ENCODE measurements around the gene CACNA1C. TPM values are rescaled to one million over a fixed set of nuclear protein-coding genes. Genes with fewer than 3 reads are reported as not detected.

The CACNA1C gene
- total RNA-seq, 2 donors from 2014 or later: 0.86 to 6.3 TPM

- Mint-ChIP-seq H3K27ac (no peak overlapping the region), H3K9me3 (no peaks in the 10 kb centered on the region), H3K4me1 (peaks cover 4% of the 10 kb centered on the region), H3K4me3 (no peak overlapping the region), H3K36me3 (ENCODE audit: low read depth) (no peaks in the 10 kb centered on the region), H3K27me3 (ENCODE audit: insufficient read depth) (peaks cover 7% of the 10 kb centered on the region)
- TF ChIP-seq CTCF (conservative IDR thresholded peaks at IDR 0.05): no peak
- 91 to 93% methylated on average over 12 to 14 of the region's 14 CpGs for WGBS, 2 experiments (ENCODE audit: insufficient coverage in 1 of 2, insufficient read length in 1 of 2)
- Histone ChIP-seq H3K27me3 (ENCODE audit: control insufficient read depth, insufficient read depth, low read length, poor library complexity, severe bottlenecking) (no peaks in the 10 kb centered on the region), H3K4me3 (ENCODE audit: low read length) (no peak overlapping the region), H3K36me3 (ENCODE audit: control insufficient read depth, insufficient read depth, low read length) (no peaks in the 10 kb centered on the region), H3K4me1 (ENCODE audit: control insufficient read depth, insufficient read depth, low read length) (no peaks in the 10 kb centered on the region), H3K9me3 (ENCODE audit: control insufficient read depth, low read length) (no peaks in the 10 kb centered on the region), H3K27ac (ENCODE audit: low read depth, low read length) (no peak overlapping the region), H3K9ac (ENCODE audit: extremely low read depth, low read length, poor library complexity, severe bottlenecking) (no peak overlapping the region)
- DNase-seq: no peak
These were observed 266.3 kb downstream of the CACNA1C start for GRCh38 chr12:2319136-2319535.

GRCh38 chr12:2319737-2320506 is 267.1 kb downstream of the CACNA1C start:
- H3K27me3 ChIP-seq (ENCODE audit: control insufficient read depth, insufficient read depth, low read length, poor library complexity, severe bottlenecking): no peaks in the 10 kb centered on the region
- H3K4me1 ChIP-seq (ENCODE audit: control insufficient read depth, insufficient read depth, low read length): no peaks in the 10 kb centered on the region
- no peak overlapping the region for H3K27ac ChIP-seq (ENCODE audit: low read depth, low read length)
- 89 to 96% methylated on average over 3 to 5 of the region's 6 CpGs for WGBS, 2 experiments (ENCODE audit: insufficient coverage in 1 of 2, insufficient read length in 1 of 2)
- TF ChIP-seq CTCF (conservative IDR thresholded peaks at IDR 0.05): no peak
- H3K4me3 Mint-ChIP-seq: no peak overlapping the region
- no peaks in the 10 kb centered on the region for H3K9me3 ChIP-seq (ENCODE audit: control insufficient read depth, low read length)
- H3K36me3 Mint-ChIP-seq (ENCODE audit: low read depth): no peaks in the 10 kb centered on the region
- no peaks in the 10 kb centered on the region for H3K9me3 Mint-ChIP-seq
- peaks cover 7% of the 10 kb centered on the region for H3K27me3 Mint-ChIP-seq (ENCODE audit: insufficient read depth)
- DNase-seq: peak; percentile 66
- peaks cover 4% of the 10 kb centered on the region for H3K4me1 Mint-ChIP-seq
- no peak overlapping the region for H3K4me3 ChIP-seq (ENCODE audit: low read length)
- no peak overlapping the region for H3K9ac ChIP-seq (ENCODE audit: extremely low read depth, low read length, poor library complexity, severe bottlenecking)
- no peaks in the 10 kb centered on the region for H3K36me3 ChIP-seq (ENCODE audit: control insufficient read depth, insufficient read depth, low read length)
- H3K27ac Mint-ChIP-seq: no peak overlapping the region

- 83 to 93% methylated on average over 3 to 4 of the region's 4 CpGs for WGBS, 2 experiments (ENCODE audit: insufficient coverage in 1 of 2, insufficient read length in 1 of 2)
- Histone ChIP-seq H3K36me3 (ENCODE audit: control insufficient read depth, insufficient read depth, low read length) (no peaks in the 10 kb centered on the region), H3K9me3 (ENCODE audit: control insufficient read depth, low read length) (no peaks in the 10 kb centered on the region), H3K9ac (ENCODE audit: extremely low read depth, low read length, poor library complexity, severe bottlenecking) (no peak overlapping the region), H3K4me3 (ENCODE audit: low read length) (no peak overlapping the region), H3K27ac (ENCODE audit: low read depth, low read length) (no peak overlapping the region), H3K27me3 (ENCODE audit: control insufficient read depth, insufficient read depth, low read length, poor library complexity, severe bottlenecking) (no peaks in the 10 kb centered on the region), H3K4me1 (ENCODE audit: control insufficient read depth, insufficient read depth, low read length) (no peaks in the 10 kb centered on the region)
- Mint-ChIP-seq H3K27me3 (ENCODE audit: insufficient read depth) (peaks cover 7% of the 10 kb centered on the region), H3K36me3 (ENCODE audit: low read depth) (no peaks in the 10 kb centered on the region), H3K4me1 (peaks cover 7% of the 10 kb centered on the region), H3K27ac (no peak overlapping the region), H3K9me3 (no peaks in the 10 kb centered on the region), H3K4me3 (no peak overlapping the region)
- no peak for DNase-seq
- TF ChIP-seq CTCF (conservative IDR thresholded peaks at IDR 0.05): no peak
These were observed 268.1 kb downstream of the CACNA1C start for GRCh38 chr12:2320841-2321240.

All from endodermal cell (in vitro differentiated cells).